ENCODE data around the gene NOSIP. TPM values are rescaled to one million over a fixed set of nuclear protein-coding genes. Genes with fewer than 3 reads are reported as not detected.

The NOSIP gene
- total and polyA plus RNA-seq, 2 of the 4 experiments (the other 2 are of a cell fraction), result 118 to 138 TPM

- no peaks in the 10 kb centered on the region for H3K9me3 ChIP-seq (ENCODE audit: control insufficient read depth, insufficient read depth, low read length)
- CTCF ChIA-PET, result interaction anchor here (0.7 to 1.4 kb wide), 2 partner anchors 17 to 58 kb away, joined by 4 to 6 read pairs; no protein-coding TSS in a partner anchor
- ATAC-seq (ENCODE audit: low read depth) (no peak), DNase-seq (peak; percentile 69)
- H3K4me3 ChIP-seq (ENCODE audit: insufficient read depth, low read depth, low read length), result no peak overlapping the region
- BruUV-seq (replicated peaks), result no TSS peak
- H3K18ac ChIP-seq (ENCODE audit: low read depth, low read length), result no peak overlapping the region
- no peak overlapping the region for H3K56ac ChIP-seq (ENCODE audit: extremely low read depth, insufficient read depth, low read length)
- in situ Hi-C loops (cut with MboI; ENCODE audit: low sequenced_read_pairs) (loop anchor here (25.0 kb wide), 1 partner anchor 291 kb away; no protein-coding TSS in a partner anchor), intact Hi-C loops (cut with micrococcal nuclease) (no loop called here), dilution Hi-C loops (cut with HindIII; ENCODE audit: low sequenced_read_pairs, unreplicated experiment) (no loop called here)
- H4K20me1 ChIP-seq (ENCODE audit: insufficient read depth, low read length), result no peaks in the 10 kb centered on the region
- no peak overlapping the region for H3K27ac ChIP-seq (ENCODE audit: insufficient read depth, low read length)
- H4K8ac ChIP-seq (ENCODE audit: low read depth in 2 of 2, low read length in 2 of 2), result no peak overlapping the region
- no peak overlapping the region for H3K4ac ChIP-seq (ENCODE audit: low read depth, low read length)
- H2BK5ac ChIP-seq (ENCODE audit: low read depth, low read length, poor library complexity, severe bottlenecking), result no peak overlapping the region
- no peak overlapping the region for H2AK9ac ChIP-seq (replicated peaks; ENCODE audit: low read depth, low read length, poor library complexity)
- H3K4me2 ChIP-seq (ENCODE audit: low read depth, low read length), result no peak overlapping the region
- H2AK5ac ChIP-seq (ENCODE audit: low read depth, low read length), result no peak overlapping the region
- no peaks in the 10 kb centered on the region for H3K4me1 ChIP-seq (ENCODE audit: control insufficient read depth, insufficient read depth, low read length)
- H2BK20ac ChIP-seq (ENCODE audit: low read depth, low read length), result no peak overlapping the region
- H3K36me3 ChIP-seq (ENCODE audit: control insufficient read depth, insufficient read depth, low read length), result peaks cover 40% of the 10 kb centered on the region
- POLR2A ChIA-PET (ENCODE audit: unreplicated experiment), result interaction anchor here (0.7 kb wide), 1 partner anchor 40 kb away, joined by 5 read pairs; no protein-coding TSS in a partner anchor
- H3K23ac ChIP-seq (ENCODE audit: low read depth, low read length), result no peak overlapping the region; the same call in 1 of the 2 replicates
- peaks cover 4% of the 10 kb centered on the region in 2 experiments; a peak in 1 of 4 replicates for H3K79me1 ChIP-seq (ENCODE audit: low read depth in 1 of 2, low read length in 2 of 2)
- H4K5ac ChIP-seq (ENCODE audit: low read depth, low read length), result no peak overlapping the region
- no peaks in the 10 kb centered on the region for H3K27me3 ChIP-seq (ENCODE audit: control insufficient read depth, insufficient read depth, low read length)
- WGBS, 2 experiments (ENCODE audit: extremely low coverage in 2 of 2, insufficient read length in 1 of 2), result 89 to 100% methylated on average over 1 to 2 of the region's 10 CpGs
- 0 out of 2 replicates have a peak, but pooled peaks cover 3% of the 10 kb centered on the region for H3K9me1 ChIP-seq (ENCODE audit: insufficient read depth, low read length)
- H3K14ac ChIP-seq (replicated peaks; ENCODE audit: low read depth, low read length), result no peak overlapping the region
- no peak overlapping the region for H2BK120ac ChIP-seq (ENCODE audit: low read depth, low read length)
- H2AFZ ChIP-seq (replicated peaks; ENCODE audit: low read length, poor library complexity), result no peak overlapping the region
- no peak overlapping the region for H4K91ac ChIP-seq (ENCODE audit: insufficient read depth, low read depth, low read length)
- no peak overlapping the region for H2BK15ac ChIP-seq (ENCODE audit: low read depth, low read length)
- H3K9ac ChIP-seq (ENCODE audit: low read depth, low read length), result no peak overlapping the region
- TF ChIP-seq POLR2A (IDR thresholded peaks at IDR 0.05; ENCODE audit: low read depth, low read length) (no peak), BHLHE40 (IDR thresholded peaks at IDR 0.05; ENCODE audit: low read depth, low read length) (no peak), FOS (IDR thresholded peaks at IDR 0.05; ENCODE audit: low read depth, low read length) (no peak), MAZ (IDR thresholded peaks at IDR 0.05; ENCODE audit: borderline replicate concordance, low read depth, low read length) (no peak), CEBPB (IDR thresholded peaks at IDR 0.05; ENCODE audit: low read depth, low read length) (no peak), CTCF (conservative IDR thresholded peaks at IDR 0.05; ENCODE audit: low read depth, low read length) (no peak), RAD21 (IDR thresholded peaks at IDR 0.05; ENCODE audit: low read length) (no peak), MAFK (IDR thresholded peaks at IDR 0.05; ENCODE audit: low read depth, low read length) (no peak), RCOR1 (IDR thresholded peaks at IDR 0.05; ENCODE audit: insufficient replicate concordance, low read length) (no peak), MXI1 (IDR thresholded peaks at IDR 0.05; ENCODE audit: borderline replicate concordance, low read depth, low read length) (no peak), ELK1 (IDR thresholded peaks at IDR 0.05; ENCODE audit: borderline replicate concordance, low read depth, low read length) (no peak), SMC3 (IDR thresholded peaks at IDR 0.05; ENCODE audit: low read depth, low read length) (no peak), USF2 (IDR thresholded peaks at IDR 0.05; ENCODE audit: low read depth, low read length) (no peak), NFE2L2 (IDR thresholded peaks at IDR 0.05; ENCODE audit: low read depth, low read length) (no peak)
Observed at GRCh38 chr19:49553451-49554271, 26.7 kb downstream of the NOSIP start.

Data from IMR-90 (cell line).